Measurements from ENCODE around the gene MYO16.

DNA sequence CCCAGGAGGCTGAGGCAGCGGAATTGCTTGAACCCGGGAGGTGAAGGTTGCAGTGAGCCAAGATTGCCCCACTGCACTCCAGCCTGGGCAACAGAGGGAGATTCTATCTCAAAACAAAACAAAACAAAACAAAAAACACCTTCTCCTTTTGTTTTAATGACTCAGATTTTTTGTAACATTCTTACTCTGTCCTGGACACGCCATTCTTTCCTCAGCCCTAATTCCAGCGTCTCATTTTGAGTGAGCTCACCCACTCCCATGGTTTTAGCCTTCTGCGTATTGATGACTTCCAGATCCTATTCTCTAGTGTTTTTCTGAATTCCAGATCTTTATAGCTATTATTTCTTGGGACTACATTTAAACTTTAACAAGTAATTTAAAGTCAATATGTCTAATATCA, 326.3 kb downstream of the MYO16 start:
- no peak for TF ChIP-seq EZH2 (IDR thresholded peaks at IDR 0.05; ENCODE audit: borderline replicate concordance, low read depth, low read length, poor library complexity, severe bottlenecking)
- TF ChIP-seq, protein P1, sequence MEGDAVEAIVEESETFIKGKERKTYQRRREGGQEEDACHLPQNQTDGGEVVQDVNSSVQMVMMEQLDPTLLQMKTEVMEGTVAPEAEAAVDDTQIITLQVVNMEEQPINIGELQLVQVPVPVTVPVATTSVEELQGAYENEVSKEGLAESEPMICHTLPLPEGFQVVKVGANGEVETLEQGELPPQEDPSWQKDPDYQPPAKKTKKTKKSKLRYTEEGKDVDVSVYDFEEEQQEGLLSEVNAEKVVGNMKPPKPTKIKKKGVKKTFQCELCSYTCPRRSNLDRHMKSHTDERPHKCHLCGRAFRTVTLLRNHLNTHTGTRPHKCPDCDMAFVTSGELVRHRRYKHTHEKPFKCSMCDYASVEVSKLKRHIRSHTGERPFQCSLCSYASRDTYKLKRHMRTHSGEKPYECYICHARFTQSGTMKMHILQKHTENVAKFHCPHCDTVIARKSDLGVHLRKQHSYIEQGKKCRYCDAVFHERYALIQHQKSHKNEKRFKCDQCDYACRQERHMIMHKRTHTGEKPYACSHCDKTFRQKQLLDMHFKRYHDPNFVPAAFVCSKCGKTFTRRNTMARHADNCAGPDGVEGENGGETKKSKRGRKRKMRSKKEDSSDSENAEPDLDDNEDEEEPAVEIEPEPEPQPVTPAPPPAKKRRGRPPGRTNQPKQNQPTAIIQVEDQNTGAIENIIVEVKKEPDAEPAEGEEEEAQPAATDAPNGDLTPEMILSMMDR (conservative IDR thresholded peaks at IDR 0.05; ENCODE audit: low read depth, low read length) = no peak
